ENCODE measurements around the gene BSPRY. TPM values are rescaled to one million over a fixed set of nuclear protein-coding genes. Genes with fewer than 3 reads are reported as not detected.
A peak's percentile ranks its signal among the peaks of the same experiment; 100 is the strongest.

The BSPRY gene
- total RNA-seq, 1 experiment from 2014 or later: 14.5 TPM

DNA sequence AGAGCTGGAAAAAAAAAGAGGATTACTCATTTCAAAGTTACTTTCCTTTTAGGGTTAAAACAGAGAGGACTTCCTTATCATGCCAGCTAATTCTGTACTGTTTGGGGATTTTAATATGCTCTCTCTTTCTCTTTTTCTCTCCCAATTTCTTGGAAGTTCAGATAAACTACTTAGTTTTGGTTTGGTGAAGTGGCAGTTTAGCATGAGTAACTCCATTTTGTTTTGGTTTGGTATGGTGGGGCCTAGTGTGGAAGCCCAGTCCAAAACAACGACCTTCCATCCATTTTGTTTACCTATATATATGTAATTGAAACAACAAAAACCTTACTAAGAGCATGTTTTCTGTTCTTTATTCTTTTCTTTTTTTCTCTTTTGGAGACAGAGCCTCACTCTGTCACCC is 3.7 kb upstream of the BSPRY start:
- CTCF ChIA-PET: no interaction called here
- Mint-ChIP-seq H3K4me3 (ENCODE audit: low read depth, unreplicated experiment) (no peak overlapping the region), H3K27me3 (ENCODE audit: unreplicated experiment) (no peaks in the 10 kb centered on the region), H3K4me1 (ENCODE audit: low read depth, unreplicated experiment) (peaks cover 36% of the 10 kb centered on the region), H3K9me3 (ENCODE audit: low read depth, unreplicated experiment) (no peaks in the 10 kb centered on the region), H3K27ac (ENCODE audit: unreplicated experiment) (no peak overlapping the region), H3K36me3 (ENCODE audit: insufficient read depth, unreplicated experiment) (peaks cover 19% of the 10 kb centered on the region)
- DNase-seq: no peak
- BruUV-seq (replicated peaks): no TSS peak
- TF ChIP-seq, protein P1, sequence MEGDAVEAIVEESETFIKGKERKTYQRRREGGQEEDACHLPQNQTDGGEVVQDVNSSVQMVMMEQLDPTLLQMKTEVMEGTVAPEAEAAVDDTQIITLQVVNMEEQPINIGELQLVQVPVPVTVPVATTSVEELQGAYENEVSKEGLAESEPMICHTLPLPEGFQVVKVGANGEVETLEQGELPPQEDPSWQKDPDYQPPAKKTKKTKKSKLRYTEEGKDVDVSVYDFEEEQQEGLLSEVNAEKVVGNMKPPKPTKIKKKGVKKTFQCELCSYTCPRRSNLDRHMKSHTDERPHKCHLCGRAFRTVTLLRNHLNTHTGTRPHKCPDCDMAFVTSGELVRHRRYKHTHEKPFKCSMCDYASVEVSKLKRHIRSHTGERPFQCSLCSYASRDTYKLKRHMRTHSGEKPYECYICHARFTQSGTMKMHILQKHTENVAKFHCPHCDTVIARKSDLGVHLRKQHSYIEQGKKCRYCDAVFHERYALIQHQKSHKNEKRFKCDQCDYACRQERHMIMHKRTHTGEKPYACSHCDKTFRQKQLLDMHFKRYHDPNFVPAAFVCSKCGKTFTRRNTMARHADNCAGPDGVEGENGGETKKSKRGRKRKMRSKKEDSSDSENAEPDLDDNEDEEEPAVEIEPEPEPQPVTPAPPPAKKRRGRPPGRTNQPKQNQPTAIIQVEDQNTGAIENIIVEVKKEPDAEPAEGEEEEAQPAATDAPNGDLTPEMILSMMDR (IDR thresholded peaks at IDR 0.05; ENCODE audit: unreplicated experiment): no peak
- intact Hi-C loops (cut with micrococcal nuclease; ENCODE audit: unreplicated experiment): no loop called here

- H3K9me3 Mint-ChIP-seq (ENCODE audit: low read depth, unreplicated experiment): no peaks in the 10 kb centered on the region
- peaks cover 12% of the 10 kb centered on the region for H3K36me3 Mint-ChIP-seq (ENCODE audit: insufficient read depth, unreplicated experiment)
- BruUV-seq (replicated peaks): no TSS peak
- H3K4me3 Mint-ChIP-seq (ENCODE audit: low read depth, unreplicated experiment): no peak overlapping the region
- intact Hi-C loops (cut with micrococcal nuclease; ENCODE audit: unreplicated experiment): no loop called here
- DNase-seq: no peak
- H3K27me3 Mint-ChIP-seq (ENCODE audit: unreplicated experiment): no peaks in the 10 kb centered on the region
- TF ChIP-seq, protein P1 (IDR thresholded peaks at IDR 0.05; ENCODE audit: unreplicated experiment): no peak
- CTCF ChIA-PET: interaction anchor here (0.5 kb wide), 1 partner anchor 92 kb away, joined by 4 read pairs; no protein-coding TSS in a partner anchor
- H3K27ac Mint-ChIP-seq (ENCODE audit: unreplicated experiment): no peak overlapping the region
- peaks cover 38% of the 10 kb centered on the region for H3K4me1 Mint-ChIP-seq (ENCODE audit: low read depth, unreplicated experiment)
These were observed 904 bp upstream of the BSPRY start for GRCh38 chr9:113348437-113348836.

DNA sequence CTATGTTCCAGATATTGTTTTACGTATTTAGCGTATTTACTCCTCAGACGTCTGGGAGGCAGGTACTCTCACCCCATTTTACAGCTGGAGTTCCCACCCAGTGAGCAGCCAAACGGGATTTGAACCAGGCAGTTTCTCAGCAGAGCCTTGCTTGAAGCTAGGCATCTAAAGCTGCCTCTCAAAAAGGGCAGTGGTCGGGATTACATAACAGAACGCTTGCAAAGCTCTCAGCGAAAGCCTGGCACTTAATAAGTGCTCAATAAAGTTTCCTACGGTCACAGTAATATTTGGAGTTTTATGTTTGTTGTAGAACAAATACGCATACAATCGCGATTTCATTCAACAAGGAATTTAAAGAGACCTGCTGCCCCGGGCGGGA is 286 bp upstream of the BSPRY start:
- no peaks in the 10 kb centered on the region for H3K27me3 Mint-ChIP-seq (ENCODE audit: unreplicated experiment)
- H3K9me3 Mint-ChIP-seq (ENCODE audit: low read depth, unreplicated experiment): no peaks in the 10 kb centered on the region
- TF ChIP-seq, protein P1 (IDR thresholded peaks at IDR 0.05; ENCODE audit: unreplicated experiment): no peak
- BruUV-seq (replicated peaks): no TSS peak
- intact Hi-C loops (cut with micrococcal nuclease; ENCODE audit: unreplicated experiment): no loop called here
- CTCF ChIA-PET: no interaction called here
- H3K27ac Mint-ChIP-seq (ENCODE audit: unreplicated experiment): no peak overlapping the region
- peaks cover 12% of the 10 kb centered on the region for H3K36me3 Mint-ChIP-seq (ENCODE audit: insufficient read depth, unreplicated experiment)
- peak overlapping the region; percentile 67 for H3K4me3 Mint-ChIP-seq (ENCODE audit: low read depth, unreplicated experiment)
- H3K4me1 Mint-ChIP-seq (ENCODE audit: low read depth, unreplicated experiment): peaks cover 31% of the 10 kb centered on the region
- DNase-seq: no peak

DNA sequence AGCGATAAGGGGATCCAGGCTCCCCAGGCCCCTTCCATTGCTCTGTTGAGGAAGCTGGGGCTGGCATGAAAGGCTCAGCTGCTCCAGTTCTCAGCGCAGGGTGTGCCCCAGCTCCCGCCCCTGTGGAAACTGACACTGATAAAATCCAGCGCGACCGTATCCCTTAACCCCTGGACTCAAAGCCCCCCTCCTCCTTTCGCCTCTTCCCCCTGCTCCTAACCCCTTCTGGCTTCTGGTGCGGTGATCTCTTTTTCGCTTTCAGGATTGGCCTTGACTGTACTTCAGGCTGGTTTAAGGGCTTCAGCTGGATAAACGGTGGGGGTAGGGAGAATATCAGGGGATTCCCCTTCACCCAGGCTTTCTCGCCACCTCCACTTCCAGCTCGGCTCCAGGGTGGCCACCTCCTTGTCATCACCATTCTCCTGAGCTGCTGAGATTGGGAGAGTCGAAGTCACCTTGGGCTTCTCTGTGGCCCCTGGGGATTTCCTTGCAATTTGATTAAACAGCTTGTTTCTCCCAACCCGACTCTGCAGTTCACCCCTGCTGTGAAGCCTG is 843 bp downstream of the BSPRY start:
- Mint-ChIP-seq H3K27me3 (ENCODE audit: unreplicated experiment) (no peaks in the 10 kb centered on the region), H3K4me3 (ENCODE audit: low read depth, unreplicated experiment) (peak overlapping the region; percentile 67), H3K9me3 (ENCODE audit: low read depth, unreplicated experiment) (no peaks in the 10 kb centered on the region), H3K27ac (ENCODE audit: unreplicated experiment) (peak overlapping the region; percentile 16), H3K4me1 (ENCODE audit: low read depth, unreplicated experiment) (peaks cover 29% of the 10 kb centered on the region), H3K36me3 (ENCODE audit: insufficient read depth, unreplicated experiment) (peaks cover 12% of the 10 kb centered on the region)
- no TSS peak for BruUV-seq (replicated peaks)
- no peak for DNase-seq
- TF ChIP-seq, protein P1 (IDR thresholded peaks at IDR 0.05; ENCODE audit: unreplicated experiment): no peak
- intact Hi-C loops (cut with micrococcal nuclease; ENCODE audit: unreplicated experiment): no loop called here
- CTCF ChIA-PET: no interaction called here

All from Calu3 (cell line).